Stimulated activated CD8-positive, alpha-beta memory T cell treated with anti-CD3 and anti-CD28 coated beads, Interleukin-4, amount 100 ng/mL, for 4 hours (primary cell): ENCODE results near the gene RRM2.

ENCODE experiments used
- DNase-seq, 2 donors: peaks; one replicate each; pipeline ENCODE4 v3.0.0-alpha.2; 2020; ENCODE audit warnings: low read depth in 2 of 2, low spot score in 1 of 2

The RRM2 gene

GRCh38 chr2:10151462-10151861, 28.9 kb downstream of the RRM2 start:
- DNase-seq = no peak

GRCh38 chr2:10157293-10157692, 34.8 kb downstream of the RRM2 start:
- no peak for DNase-seq

GRCh38 chr2:10158681-10159080, 36.1 kb downstream of the RRM2 start:
- no peak for DNase-seq

- no peak for DNase-seq
Measured at GRCh38 chr2:10159086-10159485, 36.5 kb downstream of the RRM2 start.

- DNase-seq = no peak
Measured at GRCh38 chr2:10159581-10160131, 37.1 kb downstream of the RRM2 start.

- no peak for DNase-seq
Measured at GRCh38 chr2:10160203-10160955, 37.8 kb downstream of the RRM2 start.

- DNase-seq = no peak
Measured at GRCh38 chr2:10161206-10161931, 38.8 kb downstream of the RRM2 start.

- no peak for DNase-seq
Measured at GRCh38 chr2:10161961-10162441, 39.5 kb downstream of the RRM2 start.

- no peak for DNase-seq
Measured at GRCh38 chr2:10162586-10163497, 40.3 kb downstream of the RRM2 start.

- DNase-seq = no peak
Measured at GRCh38 chr2:10163498-10164486, 41.3 kb downstream of the RRM2 start.

- DNase-seq = no peak
Measured at GRCh38 chr2:10164601-10165000, 42.1 kb downstream of the RRM2 start.

- DNase-seq = no peak
Measured at GRCh38 chr2:10165282-10165681, 42.7 kb downstream of the RRM2 start.

GRCh38 chr2:10165861-10166675, 43.5 kb downstream of the RRM2 start:
- DNase-seq = no peak

- no peak for DNase-seq
Measured at GRCh38 chr2:10166676-10167292, 44.2 kb downstream of the RRM2 start.

GRCh38 chr2:10167316-10167715, 44.8 kb downstream of the RRM2 start:
- DNase-seq = no peak

- DNase-seq = no peak
Measured at GRCh38 chr2:10168221-10168620, 45.7 kb downstream of the RRM2 start.

GRCh38 chr2:10169053-10169578, 46.6 kb downstream of the RRM2 start:
- DNase-seq = no peak

- DNase-seq = no peak
Measured at GRCh38 chr2:10169581-10169980, 47.0 kb downstream of the RRM2 start.
